GM19043 (cell line): Measurements from ENCODE around the gene TTC31.
"Not testable (repeated sequence)": the region's sequence is repeated elsewhere in the genome, so short reads cannot be mapped to it uniquely, and the experiment has no call there.

ENCODE experiments used
- ATAC-seq: cut with Tn5 transposase; IDR thresholded peaks from one replicate; pipeline ENCODE4 v1.9.1; 2021; ENCODE audit warnings: low read depth; ENCODE audit not compliant: unreplicated experiment

Gene TTC31

DNA sequence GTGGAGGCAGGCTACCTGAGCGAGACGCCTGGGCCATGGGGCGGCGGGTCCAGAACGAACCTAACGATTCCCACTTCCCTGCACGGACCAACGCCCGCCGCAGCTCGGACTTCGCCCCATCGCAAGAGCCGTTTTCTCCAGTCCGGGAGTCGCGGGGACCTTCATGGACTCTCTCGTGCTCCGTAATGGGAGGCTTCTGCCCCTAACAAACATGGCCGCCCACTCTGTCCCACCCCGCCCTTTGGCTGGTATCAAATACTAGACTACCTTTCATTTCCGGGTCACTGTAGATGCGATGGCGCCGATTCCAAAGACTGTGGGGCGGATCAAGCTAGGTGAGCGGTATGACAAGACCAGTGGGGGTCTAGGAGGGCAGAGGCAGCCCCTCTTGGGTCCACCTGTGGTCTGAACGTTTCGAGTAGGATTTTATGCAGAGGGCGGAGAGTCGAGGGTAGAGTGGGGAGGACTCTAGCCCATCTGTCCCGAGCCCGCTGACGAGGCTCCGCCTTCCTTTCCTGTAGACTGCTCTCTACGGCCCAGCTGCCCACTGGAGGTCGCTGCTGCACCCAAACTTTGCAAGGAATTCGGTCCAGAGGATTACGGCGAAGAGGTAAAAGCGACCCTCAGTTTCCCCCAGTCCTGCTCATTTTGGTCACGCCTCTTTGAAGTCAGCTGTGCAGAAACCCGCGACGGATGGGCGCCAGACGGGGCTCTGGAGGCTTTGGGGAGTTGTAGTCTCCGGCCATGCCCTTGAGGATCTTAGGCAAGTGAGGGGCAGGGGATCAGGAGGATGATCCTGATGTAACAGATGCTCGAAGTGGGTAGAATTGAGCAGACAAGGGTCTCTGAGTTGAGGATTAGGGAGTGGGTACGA, at the start of gene TTC31, which contains the start of gene CCDC142:
TTC31 (plus strand) TSS at position 281 of the 874 bp plus-strand sequence; CDS start at position 296, 15 bp downstream.
CCDC142 (minus strand) TSS at position 198 of the 874 bp plus-strand sequence; CDS start at position 37, 161 bp downstream.
- ATAC-seq = peak; percentile 90

GRCh38 chr2:74436111-74436805, 46.6 kb upstream of the TTC31 start:
- no peak for ATAC-seq

GRCh38 chr2:74436848-74437695, 45.8 kb upstream of the TTC31 start:
- ATAC-seq = no peak

DNA sequence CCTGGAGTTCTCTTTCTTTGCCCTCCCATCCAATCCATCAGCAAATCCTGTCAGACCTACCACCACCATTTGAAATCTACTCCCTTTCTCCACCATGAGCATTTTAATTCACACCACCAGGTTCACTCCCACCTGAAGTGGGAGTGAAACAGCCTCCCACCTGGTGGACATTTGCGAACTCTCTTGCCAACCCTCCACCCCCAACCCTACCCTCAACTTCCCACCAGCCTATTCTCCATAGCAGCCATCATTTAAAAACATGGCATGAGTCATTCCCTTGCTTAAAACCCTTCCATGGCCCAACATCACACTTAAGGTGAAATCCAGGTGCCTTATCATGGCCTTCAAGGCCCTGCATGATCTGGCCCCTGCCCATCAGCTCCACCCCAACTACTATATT, 44.6 kb upstream of the TTC31 start:
- ATAC-seq = no peak

DNA sequence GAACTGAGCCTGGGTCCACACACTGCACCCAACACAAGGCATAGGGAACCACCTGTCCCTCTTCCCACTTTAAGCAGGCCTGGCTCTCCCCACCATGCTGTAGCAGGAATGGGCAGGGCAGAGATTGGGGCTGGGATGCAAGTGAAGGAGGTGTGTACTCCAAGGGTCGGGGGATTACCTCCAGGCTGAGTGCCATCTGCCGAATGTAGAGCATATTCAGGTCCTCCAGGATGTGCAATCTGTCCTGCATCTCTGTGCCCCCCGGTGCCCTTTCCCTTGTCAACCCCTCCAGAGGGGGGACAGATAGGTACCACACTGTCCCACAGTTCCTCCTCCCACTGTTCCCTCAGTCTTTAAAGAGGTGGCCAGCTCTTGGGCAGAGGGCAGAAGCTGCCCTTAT, 43.5 kb upstream of the TTC31 start:
- no peak for ATAC-seq

- no peak for ATAC-seq
Measured at GRCh38 chr2:74439803-74440377, 43.0 kb upstream of the TTC31 start.

- ATAC-seq = peak; percentile 77
Measured at GRCh38 chr2:74440378-74441169, 42.3 kb upstream of the TTC31 start.

GRCh38 chr2:74441170-74441689, 41.7 kb upstream of the TTC31 start:
- ATAC-seq = no peak

DNA sequence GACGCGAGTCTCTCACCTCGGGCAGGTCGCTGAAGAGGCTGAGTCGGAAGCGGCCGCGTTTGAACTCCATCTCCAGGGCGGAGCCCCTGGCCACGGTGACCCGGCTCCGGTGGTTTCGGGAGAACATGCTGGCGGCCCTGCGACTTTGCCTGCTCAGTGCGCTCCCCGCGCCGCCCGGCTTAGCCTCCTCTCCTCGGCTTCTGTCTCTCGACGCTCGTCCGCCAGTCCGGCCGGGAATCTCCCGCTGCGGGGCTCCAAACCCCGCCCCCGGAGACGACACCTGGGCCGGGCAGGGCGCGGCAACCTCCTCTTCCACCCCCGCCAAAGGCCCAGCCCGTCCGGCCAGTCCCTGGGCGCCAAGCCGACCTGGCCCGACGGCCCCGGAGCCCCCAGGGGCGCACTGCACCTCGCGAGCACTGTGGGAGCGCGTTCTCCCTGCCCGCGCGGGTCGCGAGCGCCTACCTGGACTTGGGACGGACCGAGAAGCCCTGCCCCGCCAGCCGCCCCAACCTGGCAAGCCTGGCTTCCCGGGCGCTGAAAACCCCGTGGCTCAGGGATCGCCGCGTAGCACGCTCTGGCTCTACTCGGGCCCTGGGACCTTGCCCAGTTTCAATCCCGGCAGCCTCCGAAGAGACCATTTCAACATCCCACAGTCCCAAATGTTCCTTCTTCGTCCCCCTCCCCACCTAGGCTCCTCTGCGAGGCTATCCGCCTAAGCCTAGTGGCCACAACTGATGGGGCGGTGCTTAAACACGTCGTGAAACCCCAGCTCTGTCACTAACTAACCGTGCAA, 41.0 kb upstream of the TTC31 start, which contains the start of gene RTKN:
RTKN (minus strand) TSS at position 248 of the 793 bp plus-strand sequence; CDS start at position 127, 121 bp downstream.
- ATAC-seq = no peak

DNA sequence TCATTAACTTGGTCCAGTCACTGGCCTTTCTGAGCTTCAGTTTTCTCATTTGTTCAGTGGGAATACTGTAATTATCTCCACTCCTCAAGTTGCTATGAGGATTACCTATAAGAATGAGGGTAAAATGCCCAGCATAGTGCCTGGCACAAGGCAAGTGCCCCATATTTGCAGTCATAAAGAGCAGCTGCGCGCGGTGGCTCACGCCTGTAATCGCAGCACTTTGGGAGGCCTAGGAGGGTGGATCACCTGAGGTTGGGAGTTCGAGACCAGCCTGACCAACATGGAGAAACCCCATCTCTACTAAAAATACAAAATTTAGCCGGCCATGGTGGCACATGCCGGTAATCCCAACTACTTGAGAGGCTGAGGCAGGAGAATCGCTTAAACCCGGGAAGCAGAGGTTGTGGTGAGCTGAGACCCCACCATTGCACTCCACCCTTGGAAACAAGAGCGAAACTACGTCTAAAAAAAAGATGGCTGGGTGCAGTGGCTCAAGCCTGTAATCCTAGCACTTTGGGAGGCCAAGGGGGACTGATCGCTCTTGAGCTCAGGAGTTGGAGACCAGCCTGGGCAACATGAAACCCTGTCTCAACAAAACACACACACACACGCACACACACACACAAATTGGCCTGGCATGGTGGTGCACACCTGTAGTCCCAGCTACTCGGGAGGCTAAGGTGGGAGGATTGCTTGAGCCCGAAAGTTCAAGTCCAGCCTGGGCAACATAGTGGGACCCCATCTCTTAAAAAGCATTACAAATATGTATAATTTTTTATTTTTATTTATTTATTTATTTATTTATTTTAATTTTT, 40.2 kb upstream of the TTC31 start:
- ATAC-seq = not testable (repeated sequence)

- no peak for ATAC-seq
Measured at GRCh38 chr2:74444498-74445318, 38.2 kb upstream of the TTC31 start.

DNA sequence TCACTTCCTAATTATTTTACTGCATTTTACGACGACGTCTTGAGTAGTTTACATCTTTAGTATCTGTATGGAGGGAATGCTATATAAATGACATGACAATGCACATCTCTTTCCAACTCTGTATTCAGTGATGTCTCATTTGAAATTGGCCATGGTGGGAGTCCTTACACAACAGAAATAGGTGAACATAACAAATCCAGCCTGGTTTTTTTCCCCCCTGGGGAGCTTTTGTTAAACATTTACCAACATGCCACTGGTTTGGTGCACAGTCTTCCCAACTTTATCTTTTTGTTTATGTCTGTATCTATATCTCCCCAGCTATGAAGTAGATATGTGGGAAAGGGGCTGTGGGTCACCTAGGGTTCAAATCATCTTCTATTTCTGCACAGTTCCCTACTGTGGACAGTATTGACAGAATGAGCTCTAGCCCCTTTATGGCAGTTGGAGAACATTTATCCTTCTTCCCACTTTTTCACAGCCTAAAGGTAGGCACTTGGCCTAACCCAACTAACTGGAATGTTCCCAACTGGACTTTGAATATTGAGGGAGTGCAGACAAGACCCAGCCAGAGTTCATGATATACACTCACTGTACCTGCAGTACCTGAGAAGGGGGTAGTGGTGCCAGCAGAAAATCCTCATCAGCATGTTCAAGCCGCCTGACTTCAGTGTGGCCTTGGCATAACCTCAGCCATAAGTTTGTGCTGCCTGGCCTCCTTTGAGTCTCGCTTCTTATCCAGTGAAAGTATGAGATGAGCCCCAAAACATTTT, 35.5 kb upstream of the TTC31 start:
- ATAC-seq = no peak

DNA sequence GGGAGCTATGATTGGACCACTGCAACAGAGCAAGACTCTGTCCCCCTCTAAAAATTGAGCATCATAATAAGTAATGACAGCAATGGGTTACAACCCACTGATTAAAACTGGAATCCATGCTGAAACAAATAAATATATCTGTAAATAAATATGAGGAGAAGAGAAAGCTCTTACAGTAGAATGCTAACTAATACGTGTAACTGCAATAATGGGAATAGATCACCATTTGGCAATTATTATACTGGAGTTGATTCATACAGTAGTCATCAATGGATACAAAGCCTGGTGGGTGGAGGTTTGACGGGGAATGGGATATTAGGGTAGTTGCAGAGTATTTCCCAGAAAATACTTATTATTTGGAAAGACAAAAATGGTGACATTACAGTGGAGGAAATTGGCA, 34.1 kb upstream of the TTC31 start:
- no peak for ATAC-seq

- no peak for ATAC-seq
Measured at GRCh38 chr2:74450570-74451190, 32.2 kb upstream of the TTC31 start.

DNA sequence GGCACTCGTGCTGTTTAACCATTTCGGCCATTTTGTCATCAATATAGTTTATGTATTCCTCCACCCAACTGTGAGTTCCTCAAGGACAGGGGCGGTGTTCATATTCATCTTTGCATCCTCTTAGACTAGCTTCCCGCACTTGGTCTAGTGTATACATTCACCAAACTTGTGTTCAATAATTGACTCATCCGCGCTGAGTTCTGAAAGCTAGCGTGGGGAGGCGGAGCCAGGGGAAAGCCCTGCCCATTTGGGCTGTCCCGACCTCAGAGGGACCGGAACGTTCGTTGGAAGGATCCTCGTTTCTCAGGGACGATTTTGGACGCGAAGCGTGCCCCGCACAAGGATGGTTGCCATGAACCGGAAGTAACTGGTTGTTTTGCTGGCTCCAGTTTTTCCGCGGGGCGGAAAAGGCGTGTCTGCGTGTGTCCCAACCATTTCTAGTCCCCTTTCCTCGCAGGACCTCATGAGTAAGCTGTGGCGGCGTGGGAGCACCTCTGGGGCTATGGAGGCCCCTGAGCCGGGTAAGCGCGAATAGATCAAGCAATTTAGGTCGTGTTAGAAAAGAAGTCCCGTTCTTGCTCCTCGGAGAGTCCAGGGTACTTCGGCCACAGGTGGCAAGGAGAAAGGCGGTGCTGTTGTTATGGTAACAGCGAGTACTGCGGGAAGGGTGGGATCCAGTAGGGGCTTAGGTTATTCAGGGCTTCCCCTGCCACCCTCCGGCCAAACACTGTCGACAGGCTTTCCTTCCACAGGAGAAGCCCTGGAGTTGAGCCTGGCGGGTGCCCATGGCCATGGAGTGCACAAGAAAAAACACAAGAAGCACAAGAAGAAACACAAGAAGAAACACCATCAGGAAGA, 28.0 kb upstream of the TTC31 start, which contains the start of gene INO80B:
INO80B (plus strand) TSS at position 434 of the 858 bp plus-strand sequence; CDS start at position 464, 30 bp downstream.
- ATAC-seq = peak; percentile 45
